ENCODE measurements around the gene CAMP. TPM values are rescaled to one million over a fixed set of nuclear protein-coding genes. Genes with fewer than 3 reads are reported as not detected.

Gene CAMP
- total RNA-seq, 1 experiment from 2014 or later, result not detected

DNA sequence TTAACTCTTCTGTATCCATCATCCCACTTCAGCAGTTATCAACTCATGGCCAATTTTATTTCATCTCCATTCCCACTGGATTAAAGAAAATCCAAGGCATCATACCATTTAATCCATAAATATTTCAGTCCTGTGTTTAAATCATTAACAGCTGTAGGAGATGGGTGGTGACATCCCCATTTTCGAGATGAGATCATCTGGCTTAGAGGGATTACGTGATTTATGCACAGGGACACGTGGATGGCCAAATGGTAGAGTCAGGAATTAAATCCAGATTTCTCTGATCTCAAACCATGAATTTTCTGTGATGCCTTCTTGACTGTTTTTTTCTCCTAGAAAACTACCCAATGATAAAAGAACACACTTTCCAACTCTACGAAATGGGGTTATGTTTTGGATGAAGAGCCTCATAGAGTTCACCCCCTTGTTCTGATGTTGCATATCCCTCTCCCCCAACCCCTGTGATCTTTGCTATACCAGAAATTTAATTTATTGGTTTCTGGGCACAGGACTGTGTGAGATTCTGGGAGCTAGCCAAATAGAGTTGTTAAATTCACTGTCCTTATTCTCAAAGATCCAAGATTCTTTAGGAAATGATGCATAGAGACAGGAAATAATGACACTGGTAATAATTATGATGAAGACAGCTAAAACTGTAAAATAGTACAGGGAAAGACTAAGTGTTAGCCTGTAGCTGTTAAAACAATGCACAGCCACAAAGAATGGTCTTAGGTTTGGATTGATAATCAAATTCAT is 25.0 kb downstream of the CAMP start:
- intact Hi-C loops (cut with micrococcal nuclease; ENCODE audit: unreplicated experiment), result no loop called here
- BruUV-seq (replicated peaks), result no TSS peak
- TF ChIP-seq, protein P1, sequence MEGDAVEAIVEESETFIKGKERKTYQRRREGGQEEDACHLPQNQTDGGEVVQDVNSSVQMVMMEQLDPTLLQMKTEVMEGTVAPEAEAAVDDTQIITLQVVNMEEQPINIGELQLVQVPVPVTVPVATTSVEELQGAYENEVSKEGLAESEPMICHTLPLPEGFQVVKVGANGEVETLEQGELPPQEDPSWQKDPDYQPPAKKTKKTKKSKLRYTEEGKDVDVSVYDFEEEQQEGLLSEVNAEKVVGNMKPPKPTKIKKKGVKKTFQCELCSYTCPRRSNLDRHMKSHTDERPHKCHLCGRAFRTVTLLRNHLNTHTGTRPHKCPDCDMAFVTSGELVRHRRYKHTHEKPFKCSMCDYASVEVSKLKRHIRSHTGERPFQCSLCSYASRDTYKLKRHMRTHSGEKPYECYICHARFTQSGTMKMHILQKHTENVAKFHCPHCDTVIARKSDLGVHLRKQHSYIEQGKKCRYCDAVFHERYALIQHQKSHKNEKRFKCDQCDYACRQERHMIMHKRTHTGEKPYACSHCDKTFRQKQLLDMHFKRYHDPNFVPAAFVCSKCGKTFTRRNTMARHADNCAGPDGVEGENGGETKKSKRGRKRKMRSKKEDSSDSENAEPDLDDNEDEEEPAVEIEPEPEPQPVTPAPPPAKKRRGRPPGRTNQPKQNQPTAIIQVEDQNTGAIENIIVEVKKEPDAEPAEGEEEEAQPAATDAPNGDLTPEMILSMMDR (IDR thresholded peaks at IDR 0.05; ENCODE audit: unreplicated experiment), result no peak

DNA sequence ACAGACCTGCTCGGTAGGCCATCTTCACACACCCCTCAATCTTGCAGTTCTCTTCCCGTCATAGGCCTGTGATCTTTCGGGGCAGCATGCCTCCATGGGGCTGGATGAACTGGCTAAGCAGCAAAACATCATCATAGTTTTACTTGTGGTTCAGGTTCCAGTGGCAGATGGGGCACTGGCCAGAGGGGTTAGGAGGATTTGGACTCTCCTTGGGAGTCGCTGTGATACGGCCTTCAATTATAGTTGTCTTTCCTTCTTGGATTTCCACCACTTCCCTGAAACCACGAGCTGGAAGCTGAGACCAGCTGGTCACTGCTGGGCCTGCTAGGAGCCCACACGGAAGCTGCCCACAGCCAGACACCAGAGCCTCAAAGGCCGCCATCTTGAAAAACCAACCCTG is 33.3 kb downstream of the CAMP start:
- DNase-seq, result no peak
- no peak overlapping the region for H3K27ac Mint-ChIP-seq (ENCODE audit: unreplicated experiment)
- intact Hi-C loops (cut with micrococcal nuclease; ENCODE audit: unreplicated experiment), result no loop called here
- no peak overlapping the region for H3K4me3 Mint-ChIP-seq (ENCODE audit: low read depth, unreplicated experiment)
- H3K36me3 Mint-ChIP-seq (ENCODE audit: insufficient read depth, unreplicated experiment), result no peaks in the 10 kb centered on the region
- no TSS peak for BruUV-seq (replicated peaks)
- CTCF ChIA-PET, result interaction anchor here (0.6 kb wide), 1 partner anchor 124 kb away, joined by 3 read pairs; no protein-coding TSS in a partner anchor
- TF ChIP-seq, protein P1 (IDR thresholded peaks at IDR 0.05; ENCODE audit: unreplicated experiment), result no peak
- no peaks in the 10 kb centered on the region for H3K4me1 Mint-ChIP-seq (ENCODE audit: low read depth, unreplicated experiment)
- no peaks in the 10 kb centered on the region for H3K9me3 Mint-ChIP-seq (ENCODE audit: low read depth, unreplicated experiment)
- H3K27me3 Mint-ChIP-seq (ENCODE audit: unreplicated experiment), result no peaks in the 10 kb centered on the region

More for the DNA sequence above, 25.0 kb downstream of the CAMP start:
- H3K9me3 Mint-ChIP-seq (ENCODE audit: low read depth, unreplicated experiment), result no peaks in the 10 kb centered on the region
- no peak for DNase-seq
- no peak overlapping the region for H3K4me3 Mint-ChIP-seq (ENCODE audit: low read depth, unreplicated experiment)
- no peaks in the 10 kb centered on the region for H3K4me1 Mint-ChIP-seq (ENCODE audit: low read depth, unreplicated experiment)
- no peaks in the 10 kb centered on the region for H3K36me3 Mint-ChIP-seq (ENCODE audit: insufficient read depth, unreplicated experiment)
- H3K27ac Mint-ChIP-seq (ENCODE audit: unreplicated experiment), result no peak overlapping the region
- no peaks in the 10 kb centered on the region for H3K27me3 Mint-ChIP-seq (ENCODE audit: unreplicated experiment)
- CTCF ChIA-PET, result no interaction called here

DNA sequence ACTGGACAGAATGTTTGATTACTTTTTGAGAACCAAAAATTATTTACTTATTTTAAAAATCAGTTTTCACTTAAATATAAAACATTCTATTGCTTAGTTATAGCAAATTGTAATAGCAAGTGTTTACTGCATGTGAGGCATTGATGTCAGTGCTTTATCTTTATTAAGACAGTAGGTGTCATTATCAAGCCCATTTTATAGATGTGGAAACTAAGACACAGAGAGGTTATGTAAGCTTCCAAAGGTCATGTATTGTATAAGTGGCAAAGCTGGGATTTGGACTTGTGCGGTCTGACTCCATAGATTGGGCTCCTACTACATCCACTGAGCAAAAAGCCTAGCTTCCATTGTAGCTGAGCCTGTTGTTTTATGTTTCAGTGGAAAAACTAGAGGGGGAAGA is 35.2 kb downstream of the CAMP start:
- H3K27me3 Mint-ChIP-seq (ENCODE audit: unreplicated experiment), result no peaks in the 10 kb centered on the region
- DNase-seq, result no peak
- intact Hi-C loops (cut with micrococcal nuclease; ENCODE audit: unreplicated experiment), result no loop called here
- no peak overlapping the region for H3K27ac Mint-ChIP-seq (ENCODE audit: unreplicated experiment)
- H3K9me3 Mint-ChIP-seq (ENCODE audit: low read depth, unreplicated experiment), result no peaks in the 10 kb centered on the region
- H3K4me3 Mint-ChIP-seq (ENCODE audit: low read depth, unreplicated experiment), result no peak overlapping the region
- H3K36me3 Mint-ChIP-seq (ENCODE audit: insufficient read depth, unreplicated experiment), result no peaks in the 10 kb centered on the region
- no TSS peak for BruUV-seq (replicated peaks)
- H3K4me1 Mint-ChIP-seq (ENCODE audit: low read depth, unreplicated experiment), result no peaks in the 10 kb centered on the region
- TF ChIP-seq, protein P1 (IDR thresholded peaks at IDR 0.05; ENCODE audit: unreplicated experiment), result no peak
- CTCF ChIA-PET, result no interaction called here

DNA sequence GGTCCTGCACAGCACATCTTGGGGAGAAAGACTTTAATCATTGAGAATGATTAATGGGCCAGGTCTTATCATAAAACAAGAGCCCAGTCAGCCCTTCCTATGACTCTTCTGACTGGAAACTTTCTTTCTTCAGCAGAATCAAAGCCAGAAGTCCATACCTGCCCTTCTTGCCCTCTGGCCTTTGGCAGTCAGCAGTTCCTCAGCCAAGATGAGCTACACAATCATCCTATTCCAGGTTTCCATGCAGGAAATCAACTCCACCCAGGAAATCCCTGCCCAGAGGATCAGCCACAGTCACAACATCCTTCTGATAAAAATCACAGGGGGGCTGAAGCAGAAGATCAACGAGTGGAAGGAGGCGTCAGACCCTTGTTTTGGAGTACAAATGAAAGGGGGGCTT is 44.5 kb downstream of the CAMP start:
- no TSS peak for BruUV-seq (replicated peaks)
- Mint-ChIP-seq H3K27me3 (ENCODE audit: unreplicated experiment) (no peaks in the 10 kb centered on the region), H3K4me3 (ENCODE audit: low read depth, unreplicated experiment) (peak overlapping the region; percentile 57), H3K27ac (ENCODE audit: unreplicated experiment) (peak overlapping the region; percentile 84), H3K9me3 (ENCODE audit: low read depth, unreplicated experiment) (no peaks in the 10 kb centered on the region), H3K4me1 (ENCODE audit: low read depth, unreplicated experiment) (peaks cover 29% of the 10 kb centered on the region), H3K36me3 (ENCODE audit: insufficient read depth, unreplicated experiment) (peaks cover 13% of the 10 kb centered on the region)
- CTCF ChIA-PET, result interaction anchor here (0.7 to 3.0 kb wide), 6 partner anchors 32 to 291 kb away, joined by 3 to 32 read pairs (median 3); partner anchors contain the start of genes CCDC51, PFKFB4 and TMA7
- TF ChIP-seq, protein P1 (IDR thresholded peaks at IDR 0.05; ENCODE audit: unreplicated experiment), result no peak
- intact Hi-C loops (cut with micrococcal nuclease; ENCODE audit: unreplicated experiment), result no loop called here
- no peak for DNase-seq

Measured in Calu3 (cell line).